Measurements from ENCODE around the gene GBX1. TPM values are rescaled to one million over a fixed set of nuclear protein-coding genes. Genes with fewer than 3 reads are reported as not detected.

Gene GBX1
- total RNA-seq, 1 donor from 2014 or later = not detected

- Mint-ChIP-seq H3K9me3 (no peaks in the 10 kb centered on the region), H3K36me3 (peaks cover 5% of the 10 kb centered on the region), H3K27ac (no peak overlapping the region), H3K4me1 (peaks cover 29% of the 10 kb centered on the region), H3K4me3 (peak overlapping the region; percentile 78), H3K27me3 (ENCODE audit: insufficient read depth, low read depth) (peaks cover 9% of the 10 kb centered on the region)
- peaks cover 86% of the 10 kb centered on the region for H4K20me1 ChIP-seq (ENCODE audit: low read depth)
- H3K4me3 ChIP-seq = peak overlapping the region; percentile 47
- H3F3A ChIP-seq (ENCODE audit: low read depth) = peaks cover 22% of the 10 kb centered on the region
- TF ChIP-seq CTCF (IDR thresholded peaks at IDR 0.05) (no peak), EZH2 (IDR thresholded peaks at IDR 0.05) (no peak), EZH2phosphoT487 (IDR thresholded peaks at IDR 0.05) (no peak)
- H3K27ac ChIP-seq = no peak overlapping the region
- DNase-seq (ENCODE audit: low spot score) = no peak
- no peak overlapping the region for H3K9ac ChIP-seq
- peaks cover 17% of the 10 kb centered on the region for H3K27me3 ChIP-seq
- peaks cover 20% of the 10 kb centered on the region for H3K4me1 ChIP-seq
- peaks cover 51% of the 10 kb centered on the region for H3K79me2 ChIP-seq (ENCODE audit: low read depth)
- no peaks in the 10 kb centered on the region for H3K36me3 ChIP-seq
- peak overlapping the region; percentile 78 for H3K4me2 ChIP-seq
- no peak overlapping the region for H2AFZ ChIP-seq (replicated peaks)
- H3K9me3 ChIP-seq (ENCODE audit: low read depth) = no peaks in the 10 kb centered on the region
Observed at GRCh38 chr7:151115836-151116418, 51.6 kb downstream of the GBX1 start.

- Mint-ChIP-seq H3K4me3 (peak overlapping the region; percentile 78), H3K9me3 (no peaks in the 10 kb centered on the region), H3K27ac (no peak overlapping the region), H3K27me3 (ENCODE audit: insufficient read depth, low read depth) (peaks cover 11% of the 10 kb centered on the region), H3K4me1 (peaks cover 33% of the 10 kb centered on the region), H3K36me3 (peaks cover 1% of the 10 kb centered on the region)
- H3F3A ChIP-seq (ENCODE audit: low read depth) = peaks cover 27% of the 10 kb centered on the region
- no peaks in the 10 kb centered on the region for H3K36me3 ChIP-seq
- H2AFZ ChIP-seq (replicated peaks) = no peak overlapping the region
- peak; percentile 79 for DNase-seq (ENCODE audit: low spot score)
- peaks cover 17% of the 10 kb centered on the region for H3K27me3 ChIP-seq
- peak overlapping the region; percentile 78 for H3K4me2 ChIP-seq
- H3K79me2 ChIP-seq (ENCODE audit: low read depth) = peaks cover 52% of the 10 kb centered on the region
- H3K27ac ChIP-seq = no peak overlapping the region
- no peak overlapping the region for H3K9ac ChIP-seq
- peaks cover 86% of the 10 kb centered on the region for H4K20me1 ChIP-seq (ENCODE audit: low read depth)
- TF ChIP-seq CTCF (IDR thresholded peaks at IDR 0.05) (peak; percentile 28), EZH2 (IDR thresholded peaks at IDR 0.05) (peak; percentile 53), EZH2phosphoT487 (IDR thresholded peaks at IDR 0.05) (no peak)
- peak overlapping the region; percentile 47 for H3K4me3 ChIP-seq
- no peaks in the 10 kb centered on the region for H3K9me3 ChIP-seq (ENCODE audit: low read depth)
- H3K4me1 ChIP-seq = peaks cover 20% of the 10 kb centered on the region
Observed at GRCh38 chr7:151115121-151115835, 52.2 kb downstream of the GBX1 start.

- no peaks in the 10 kb centered on the region for H3K9me3 ChIP-seq (ENCODE audit: low read depth)
- H3K36me3 ChIP-seq = no peaks in the 10 kb centered on the region
- peaks cover 20% of the 10 kb centered on the region for H3K4me1 ChIP-seq
- H3K9me3 Mint-ChIP-seq = no peaks in the 10 kb centered on the region
- H3K79me2 ChIP-seq (ENCODE audit: low read depth) = peaks cover 52% of the 10 kb centered on the region
- no peak for TF ChIP-seq CTCF (IDR thresholded peaks at IDR 0.05)
- TF ChIP-seq EZH2phosphoT487 (IDR thresholded peaks at IDR 0.05) = no peak
- no peak for TF ChIP-seq EZH2 (IDR thresholded peaks at IDR 0.05)
- H3K36me3 Mint-ChIP-seq = no peaks in the 10 kb centered on the region
- peaks cover 27% of the 10 kb centered on the region for H3F3A ChIP-seq (ENCODE audit: low read depth)
- peaks cover 86% of the 10 kb centered on the region for H4K20me1 ChIP-seq (ENCODE audit: low read depth)
- H3K4me2 ChIP-seq = peak overlapping the region; percentile 78
- H3K9ac ChIP-seq = no peak overlapping the region
- H3K27me3 ChIP-seq = peaks cover 17% of the 10 kb centered on the region
- peak overlapping the region; percentile 42 for H3K4me3 ChIP-seq
- H3K27me3 Mint-ChIP-seq (ENCODE audit: insufficient read depth, low read depth) = peaks cover 11% of the 10 kb centered on the region
- H3K4me3 Mint-ChIP-seq = peak overlapping the region; percentile 74
- peak; percentile 76 for DNase-seq (ENCODE audit: low spot score)
- peaks cover 33% of the 10 kb centered on the region for H3K4me1 Mint-ChIP-seq
- no peak overlapping the region for H2AFZ ChIP-seq (replicated peaks)
- no peak overlapping the region for H3K27ac ChIP-seq
- no peak overlapping the region for H3K27ac Mint-ChIP-seq
Observed at GRCh38 chr7:151114151-151115090, 53.1 kb downstream of the GBX1 start.

Data from neural progenitor cell (in vitro differentiated cells).